Activated T-cell treated with anti-CD3 and anti-CD28 coated beads, Interleukin-2, amount 50 U/mL, for 4 hours (primary cell): Measurements from ENCODE around the gene CDC34. TPM values are rescaled to one million over a fixed set of nuclear protein-coding genes. Genes with fewer than 3 reads are reported as not detected.

ENCODE experiments used
- ATAC-seq, 2 donors: fragments of 200-7000 bp; cut with Tn5 transposase; one replicate each; pipeline ENCODE4 v1.10.0; 2021
- DNase-seq: peaks from one replicate; pipeline ENCODE4 v3.0.0-alpha.2; 2020
- H3K27me3 Mint-ChIP-seq: one replicate; pipeline ENCODE4 v1.8.0; 2021; ENCODE audit warnings: low read depth, mixed read lengths
- H3K36me3 Mint-ChIP-seq: one replicate; pipeline ENCODE4 v1.8.0; 2022; ENCODE audit warnings: mixed read lengths; ENCODE audit not compliant: insufficient read depth
- H3K4me1 Mint-ChIP-seq: one replicate; pipeline ENCODE4 v1.8.0; 2021; ENCODE audit warnings: low read depth, mixed read lengths
- H3K4me3 Mint-ChIP-seq: one replicate; pipeline ENCODE4 v1.8.0; 2021; ENCODE audit warnings: mild to moderate bottlenecking, moderate library complexity, mixed read lengths
- H3K9me3 Mint-ChIP-seq: one replicate; pipeline ENCODE4 v1.8.0; 2021; ENCODE audit warnings: mixed read lengths
- total RNA-seq, 3 donors: library from RNA; stranded (reverse); gene quantifications; one replicate each; pipeline ENCODE4 v1.2.1, GENCODE V29; 2021

Gene CDC34
- total RNA-seq, 3 donors from 2014 or later: 42.1 to 48.7 (median 45.7) TPM

DNA sequence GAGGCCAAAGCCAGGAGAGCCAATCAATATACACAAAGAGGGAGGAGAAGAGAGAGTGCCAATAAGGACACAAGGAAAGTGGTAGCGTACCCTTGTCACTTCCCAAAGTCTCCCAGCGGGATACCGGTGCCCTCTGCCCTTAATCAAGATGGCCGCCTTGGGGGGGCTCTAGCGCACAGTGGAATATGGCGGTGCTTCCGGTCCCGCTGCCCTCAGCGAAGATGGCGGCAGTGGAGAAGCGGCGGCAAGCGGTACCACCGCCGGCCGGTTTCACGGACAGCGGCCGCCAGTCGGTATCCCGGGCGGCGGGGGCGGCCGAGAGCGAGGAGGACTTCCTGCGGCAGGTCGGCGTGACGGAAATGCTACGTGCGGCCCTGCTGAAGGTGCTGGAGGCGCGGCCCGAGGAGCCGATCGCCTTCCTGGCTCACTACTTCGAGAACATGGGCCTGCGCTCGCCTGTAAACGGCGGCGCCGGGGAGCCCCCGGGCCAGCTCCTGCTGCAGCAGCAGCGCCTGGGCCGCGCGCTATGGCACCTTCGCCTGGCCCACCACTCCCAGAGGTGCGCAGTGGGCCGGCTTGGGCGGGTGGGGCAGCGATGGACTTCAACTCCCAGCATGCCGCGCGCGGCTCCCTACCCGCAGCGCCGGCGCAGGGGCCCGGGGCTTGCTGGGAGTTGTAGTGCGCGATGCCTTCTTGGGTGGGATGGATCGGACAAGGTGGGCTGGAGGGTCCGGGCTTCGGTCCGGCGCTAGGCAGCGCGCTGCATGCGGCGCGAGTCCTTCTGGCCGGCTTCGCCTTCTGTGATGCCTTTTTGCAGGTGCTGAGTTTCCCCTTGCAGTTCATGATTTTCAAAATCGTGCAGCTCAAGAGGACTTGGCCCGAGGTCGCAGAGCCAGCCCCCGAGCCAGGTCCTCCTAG lies 24.0 kb upstream of the CDC34 start, which contains the start of gene TPGS1:
TSS of gene TPGS1 (plus strand) at position 212 of the 918 bp plus-strand sequence. CDS start at position 222, 10 bp downstream.
- H3K4me3 Mint-ChIP-seq: peak within 1 kb of the TSS; percentile 86
- DNase-seq (peak; percentile 80), ATAC-seq (peak; percentile 71 to 74)
- peaks cover 43% of the 10 kb centered on the region for H3K4me1 Mint-ChIP-seq
- H3K9me3 Mint-ChIP-seq: no peaks in the 10 kb centered on the region
- no peaks in the 10 kb centered on the region for H3K36me3 Mint-ChIP-seq
- H3K27me3 Mint-ChIP-seq: no peaks in the 10 kb centered on the region

DNA sequence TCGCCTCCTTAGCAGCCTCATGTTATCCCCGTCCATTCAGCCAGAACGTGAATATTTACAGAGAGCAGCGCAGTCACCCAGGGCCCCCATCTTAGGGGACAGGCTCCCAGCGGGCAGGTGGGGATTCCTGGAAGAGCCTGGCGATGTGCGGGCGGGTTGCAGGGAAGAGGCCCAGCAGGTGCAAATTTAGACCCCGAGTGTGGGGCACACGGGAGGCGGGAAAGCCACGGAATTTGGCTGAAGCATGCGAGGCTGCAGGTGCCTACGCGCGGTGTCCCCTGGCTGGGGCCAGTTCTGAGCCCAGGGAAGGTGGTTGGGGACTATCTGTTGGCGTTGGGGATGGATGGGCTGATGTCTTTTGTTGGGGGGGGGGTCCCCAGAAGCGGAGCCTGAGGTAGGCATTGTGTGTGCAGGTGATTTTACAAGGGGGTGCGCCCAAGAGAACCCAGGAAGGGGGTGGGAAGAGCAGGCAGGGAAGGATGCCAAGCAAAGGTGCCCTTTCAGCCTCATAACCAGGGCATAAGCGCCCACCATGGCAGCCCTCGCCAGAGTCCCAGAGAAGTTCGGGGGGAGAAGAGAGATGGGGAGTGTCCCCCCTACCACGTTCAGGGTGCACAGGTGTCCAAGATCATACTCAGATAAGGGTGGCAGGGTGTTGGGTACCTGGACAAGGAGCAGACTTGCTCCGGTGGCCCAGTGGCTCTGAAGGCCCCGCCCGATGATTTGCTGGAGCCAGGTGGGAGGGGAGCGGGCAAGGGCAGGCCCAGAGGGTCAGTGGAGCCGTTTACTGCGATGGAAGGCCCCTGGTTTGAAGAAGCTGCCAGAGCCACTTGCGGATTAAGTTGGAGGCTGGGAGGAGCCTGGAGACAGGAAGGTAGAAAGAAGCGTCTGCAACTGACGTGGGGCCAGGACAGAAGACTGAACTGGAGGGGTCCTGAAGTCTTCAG lies 23.1 kb upstream of the CDC34 start:
- no peaks in the 10 kb centered on the region for H3K36me3 Mint-ChIP-seq
- DNase-seq (no peak), ATAC-seq (no peak)
- H3K9me3 Mint-ChIP-seq: no peaks in the 10 kb centered on the region
- peak overlapping the region; percentile 86 for H3K4me3 Mint-ChIP-seq
- peaks cover 43% of the 10 kb centered on the region for H3K4me1 Mint-ChIP-seq
- no peaks in the 10 kb centered on the region for H3K27me3 Mint-ChIP-seq

DNA sequence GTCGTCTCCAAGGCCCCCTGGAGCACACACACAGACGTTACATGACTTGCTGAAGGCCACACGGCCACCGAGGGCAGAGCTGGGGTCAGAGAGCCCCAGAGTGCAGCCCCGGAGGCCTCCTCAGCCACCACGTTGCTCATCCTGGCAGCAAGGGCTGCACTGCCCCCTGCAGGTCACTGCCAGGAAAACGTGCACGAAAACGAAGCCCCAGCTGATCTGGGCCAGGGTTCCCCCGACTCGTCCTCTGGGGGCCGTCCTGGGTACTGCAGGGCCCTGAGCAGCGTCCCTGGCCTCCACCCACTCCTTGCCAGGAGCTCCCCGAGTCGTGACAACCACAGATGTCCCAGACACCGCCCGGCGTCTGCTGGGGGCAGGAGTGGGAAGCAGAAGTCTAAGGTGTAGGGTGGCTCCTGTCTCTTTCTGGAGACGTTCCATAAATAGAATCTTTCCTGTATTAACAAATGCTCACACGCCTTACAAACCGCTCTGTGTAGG lies 20.9 kb upstream of the CDC34 start:
- Mint-ChIP-seq H3K4me3 (peak overlapping the region; percentile 81), H3K36me3 (peaks cover 4% of the 10 kb centered on the region), H3K9me3 (no peaks in the 10 kb centered on the region), H3K4me1 (peaks cover 44% of the 10 kb centered on the region), H3K27me3 (no peaks in the 10 kb centered on the region)
- peak; percentile 33 to 39 for ATAC-seq
- DNase-seq: peak; percentile 91

DNA sequence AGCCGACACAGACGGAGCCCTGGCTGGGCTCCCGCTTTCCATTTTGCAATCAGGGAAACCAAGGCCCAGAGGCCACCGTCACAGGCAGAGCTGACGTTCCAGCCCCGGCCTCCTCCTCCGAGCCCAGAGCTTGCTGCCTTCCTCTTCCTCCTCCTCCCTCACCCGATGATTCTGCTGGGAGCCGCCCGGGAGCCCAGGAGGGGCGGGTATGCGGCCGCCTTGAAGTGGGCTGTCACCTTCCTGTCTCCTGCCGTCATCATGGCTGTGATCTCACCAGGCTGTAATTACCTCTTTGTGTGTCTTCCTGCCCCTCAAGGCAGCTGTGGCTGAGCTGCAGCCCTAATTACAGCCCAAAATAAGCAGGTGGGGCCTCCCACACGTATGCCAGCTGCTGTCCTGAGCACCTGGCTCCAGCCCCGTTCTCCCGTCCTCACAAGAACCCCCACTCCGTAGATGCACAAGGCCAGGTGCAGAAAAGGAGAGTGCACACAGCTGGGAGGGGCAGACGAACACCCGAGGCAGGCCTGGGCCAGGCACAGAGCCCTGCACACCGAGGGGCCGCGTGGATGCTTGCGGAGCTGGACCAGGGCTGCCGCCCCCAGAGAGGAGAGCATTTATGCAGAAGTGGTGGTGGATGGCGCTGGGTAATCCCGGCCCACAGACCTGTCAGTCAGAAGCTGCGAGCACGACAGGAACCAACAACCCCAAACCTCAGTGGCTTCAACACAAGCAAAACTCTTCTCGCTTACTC lies 20.3 kb upstream of the CDC34 start:
- Mint-ChIP-seq H3K27me3 (no peaks in the 10 kb centered on the region), H3K36me3 (peaks cover 4% of the 10 kb centered on the region), H3K9me3 (no peaks in the 10 kb centered on the region), H3K4me1 (peaks cover 41% of the 10 kb centered on the region), H3K4me3 (peak overlapping the region; percentile 81)
- DNase-seq (peak; percentile 77), ATAC-seq (peak; percentile 34 to 38)

DNA sequence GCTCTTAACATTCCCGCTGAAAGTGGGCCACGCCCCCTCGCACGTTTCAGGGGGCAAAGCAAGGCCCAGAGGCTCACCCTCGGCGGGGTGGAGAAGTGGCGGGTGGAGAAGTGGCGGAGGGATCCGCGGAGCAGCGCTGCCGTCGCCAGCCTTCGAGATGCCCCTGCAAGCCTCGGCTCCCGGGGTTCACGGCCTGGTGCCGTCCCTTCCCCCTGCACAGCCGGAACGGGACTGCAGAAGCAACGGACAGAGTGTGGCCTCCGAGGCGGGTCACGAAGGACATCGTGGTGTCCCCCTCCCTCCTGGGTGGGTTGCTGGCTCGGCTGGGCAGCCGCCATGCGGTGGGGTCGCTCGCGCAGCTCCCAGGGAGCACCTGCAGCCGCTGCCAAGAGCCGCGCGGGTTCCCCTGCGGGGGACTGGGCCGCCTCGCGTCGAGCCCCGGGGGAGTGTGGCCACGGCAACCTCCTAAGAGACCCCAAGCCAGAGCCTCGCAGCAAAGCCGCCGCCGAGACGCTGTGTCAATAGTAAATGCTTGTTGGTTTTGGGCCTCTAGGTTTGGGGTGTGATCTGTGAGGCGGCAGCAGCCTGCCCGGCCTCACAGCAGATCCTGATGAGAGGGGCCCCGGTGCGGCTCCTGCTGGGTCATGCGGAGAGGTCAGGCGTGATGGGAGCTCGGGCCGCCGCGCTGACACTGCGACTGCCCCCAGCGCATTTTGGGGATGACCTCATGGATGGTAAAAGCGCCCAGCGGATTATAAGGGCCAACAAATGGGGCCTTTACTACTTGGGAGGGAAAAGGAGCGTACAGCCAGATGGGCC lies 18.8 kb upstream of the CDC34 start:
- DNase-seq: no peak
- Mint-ChIP-seq H3K27me3 (no peaks in the 10 kb centered on the region), H3K9me3 (no peaks in the 10 kb centered on the region), H3K36me3 (peaks cover 4% of the 10 kb centered on the region), H3K4me1 (peaks cover 42% of the 10 kb centered on the region), H3K4me3 (no peak overlapping the region)
- ATAC-seq: no peak

DNA sequence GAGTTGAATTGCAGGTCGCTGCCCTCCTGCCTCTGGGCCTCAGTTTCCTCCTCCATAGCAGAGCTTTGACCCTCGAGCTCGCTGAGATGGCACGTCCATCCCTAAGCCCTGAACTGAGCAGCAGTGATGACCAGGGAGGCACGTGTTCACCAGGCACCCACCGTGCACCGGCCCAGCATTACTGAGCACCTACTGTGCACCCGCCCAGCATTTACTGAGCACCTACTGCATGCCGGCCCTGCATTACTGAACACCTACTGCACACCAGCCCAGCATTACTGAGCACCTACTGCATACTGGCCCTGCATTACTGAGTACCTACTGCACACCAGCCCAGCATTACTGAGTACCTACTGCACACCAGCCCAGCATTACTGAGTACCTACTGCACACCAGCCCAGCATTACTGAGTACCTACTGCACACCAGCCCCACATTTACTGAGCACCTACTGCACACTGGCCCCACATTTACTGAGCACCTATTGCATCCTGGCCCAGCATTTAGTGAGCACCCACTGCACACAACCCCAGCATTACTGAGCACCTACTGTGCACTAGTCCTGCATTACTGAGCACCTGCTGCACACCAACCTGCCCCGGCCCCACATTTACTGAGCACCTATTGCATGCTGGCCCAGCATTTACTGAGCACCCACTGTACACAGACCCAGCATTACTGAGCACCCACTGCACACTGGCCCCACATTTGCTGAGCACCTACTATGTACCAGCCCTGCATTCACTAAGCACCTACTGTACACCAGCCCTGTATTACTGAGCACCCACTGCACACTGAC lies 18.0 kb upstream of the CDC34 start:
- Mint-ChIP-seq H3K9me3 (no peaks in the 10 kb centered on the region), H3K4me1 (peaks cover 35% of the 10 kb centered on the region), H3K4me3 (no peak overlapping the region), H3K36me3 (peaks cover 4% of the 10 kb centered on the region), H3K27me3 (no peaks in the 10 kb centered on the region)
- no peak for DNase-seq
- no peak for ATAC-seq

DNA sequence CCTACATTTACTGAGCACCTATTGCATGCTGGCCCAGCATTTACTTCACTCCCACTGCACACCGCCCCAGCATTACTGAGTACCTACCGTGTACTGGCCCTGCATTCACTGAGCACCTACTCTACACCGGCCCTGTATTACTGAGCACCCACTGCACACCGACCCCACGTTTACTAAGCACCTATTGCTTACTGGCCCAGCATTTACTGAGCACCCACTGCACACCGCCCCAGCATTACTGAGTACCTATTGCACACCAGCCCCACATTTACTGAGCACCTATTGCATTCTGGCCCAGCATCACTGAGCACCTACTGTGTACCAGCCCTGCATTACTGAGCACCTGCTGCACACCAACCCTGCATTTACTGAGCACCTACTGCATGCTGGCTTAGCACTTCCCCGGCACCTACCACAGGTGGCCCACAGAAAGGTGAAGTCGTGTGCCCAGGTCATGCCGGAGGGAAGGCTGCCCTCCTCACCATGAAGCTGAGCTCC lies 17.3 kb upstream of the CDC34 start:
- DNase-seq (no peak), ATAC-seq (no peak)
- Mint-ChIP-seq H3K9me3 (no peaks in the 10 kb centered on the region), H3K4me3 (no peak overlapping the region), H3K36me3 (peaks cover 4% of the 10 kb centered on the region), H3K27me3 (no peaks in the 10 kb centered on the region), H3K4me1 (peaks cover 30% of the 10 kb centered on the region)

DNA sequence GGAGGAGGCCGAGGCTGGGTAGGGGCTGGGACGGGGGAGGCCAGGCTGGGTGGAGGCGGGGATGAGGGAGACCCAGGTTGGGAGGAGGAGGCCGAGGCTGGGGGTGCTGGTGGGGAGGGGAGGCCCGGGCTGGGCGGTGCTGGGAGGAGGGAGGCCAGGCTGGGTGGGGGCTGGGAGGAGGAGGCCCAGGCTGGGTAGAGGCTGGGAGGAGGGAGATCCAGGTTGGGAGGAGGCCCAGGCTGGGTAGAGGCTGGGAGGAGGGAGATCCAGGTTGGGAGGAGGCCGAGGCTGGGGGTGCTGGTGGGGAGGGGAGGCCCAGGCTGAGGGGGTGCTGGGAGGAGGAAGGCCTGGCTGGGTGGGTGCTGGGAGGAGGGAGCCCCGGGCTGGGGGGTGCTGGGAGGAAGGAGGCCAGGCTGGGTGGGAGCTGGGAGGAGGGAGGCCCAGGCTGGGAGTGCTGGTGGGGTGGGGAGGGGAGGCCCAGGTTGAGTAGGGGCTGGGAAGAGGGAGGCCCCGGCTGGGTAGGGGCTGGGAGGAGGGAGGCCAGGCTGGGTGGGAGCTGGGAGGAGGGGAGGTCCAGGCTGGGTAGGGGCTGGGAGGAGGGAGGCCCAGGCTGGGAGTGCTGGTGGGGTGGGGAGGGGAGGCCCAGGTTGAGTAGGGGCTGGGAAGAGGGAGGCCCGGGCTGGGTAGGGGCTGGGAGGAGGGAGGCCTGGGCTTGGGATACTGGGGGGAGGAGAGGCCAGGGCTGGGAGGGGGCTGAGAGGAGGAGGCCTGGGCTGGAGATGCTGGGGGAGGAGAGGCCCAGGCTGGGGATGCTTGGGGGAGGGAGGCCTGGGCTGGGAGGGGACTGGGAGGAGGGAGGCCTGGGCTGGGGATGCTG lies 13.6 kb upstream of the CDC34 start:
- H3K4me1 Mint-ChIP-seq: peaks cover 13% of the 10 kb centered on the region
- DNase-seq (no peak), ATAC-seq (peak; percentile 7 to 13)
- peaks cover 4% of the 10 kb centered on the region for H3K36me3 Mint-ChIP-seq
- H3K4me3 Mint-ChIP-seq: no peak overlapping the region
- H3K27me3 Mint-ChIP-seq: no peaks in the 10 kb centered on the region
- H3K9me3 Mint-ChIP-seq: no peaks in the 10 kb centered on the region

DNA sequence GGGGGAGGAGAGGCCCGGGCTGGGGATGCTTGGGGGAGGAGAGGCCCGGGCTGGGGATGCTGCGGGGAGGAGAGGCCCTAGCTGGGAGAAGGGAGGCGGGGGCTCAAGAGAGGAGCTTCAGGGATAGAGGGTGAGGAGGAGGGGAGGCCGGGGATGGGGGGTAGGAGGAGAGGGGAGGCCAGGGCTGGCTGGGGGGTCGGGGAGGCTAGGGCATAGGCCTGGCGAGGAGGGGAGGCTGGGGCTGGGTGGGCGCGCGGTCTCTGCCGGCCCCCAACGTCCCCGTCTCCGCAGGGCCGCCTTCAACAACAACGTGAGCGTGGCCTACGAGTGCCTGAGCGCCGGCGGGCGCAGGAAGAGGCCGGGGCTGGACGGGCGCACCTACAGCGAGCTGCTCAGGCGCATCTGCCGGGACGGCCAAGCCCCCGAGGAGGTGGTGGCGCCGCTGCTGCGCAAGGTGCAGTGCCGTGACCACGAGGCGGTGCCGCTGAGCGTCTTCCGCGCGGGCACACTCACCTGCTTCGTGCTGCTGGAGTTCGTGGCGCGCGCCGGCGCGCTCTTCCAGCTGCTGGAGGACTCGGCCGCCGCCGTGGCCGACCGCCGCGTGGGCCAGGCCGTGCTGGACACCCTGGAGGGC lies 12.8 kb upstream of the CDC34 start:
- ATAC-seq: peak; percentile 89 to 93
- H3K9me3 Mint-ChIP-seq: no peaks in the 10 kb centered on the region

DNA sequence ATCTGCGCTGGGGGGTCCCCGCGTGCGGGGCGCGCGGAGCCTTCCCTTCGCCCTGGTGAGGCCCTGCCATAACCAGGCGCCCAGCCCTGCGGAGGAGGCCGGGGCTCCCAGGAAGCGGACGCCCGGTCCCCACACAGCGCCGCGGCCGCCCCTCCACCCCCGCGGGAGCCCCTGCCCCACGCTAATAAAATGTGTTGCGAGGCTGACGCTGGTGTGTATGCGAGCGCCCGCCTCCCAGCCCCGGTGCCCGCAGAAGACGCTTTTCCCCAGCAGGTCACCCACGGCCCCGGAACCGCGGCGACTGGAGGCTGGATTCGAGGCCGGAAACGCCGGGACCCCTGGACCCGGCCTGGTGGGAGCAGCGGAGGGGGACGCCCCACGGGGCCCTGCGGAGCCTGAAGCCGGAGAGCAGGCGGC lies 12.1 kb upstream of the CDC34 start:
- H3K36me3 Mint-ChIP-seq: no peaks in the 10 kb centered on the region
- no peaks in the 10 kb centered on the region for H3K9me3 Mint-ChIP-seq
- ATAC-seq (no peak), DNase-seq (no peak)
- H3K4me1 Mint-ChIP-seq: peaks cover 9% of the 10 kb centered on the region
- no peak overlapping the region for H3K4me3 Mint-ChIP-seq
- no peaks in the 10 kb centered on the region for H3K27me3 Mint-ChIP-seq

More for the DNA sequence above, 12.8 kb upstream of the CDC34 start:
- Mint-ChIP-seq H3K4me1 (peaks cover 13% of the 10 kb centered on the region), H3K4me3 (no peak overlapping the region), H3K36me3 (peaks cover 4% of the 10 kb centered on the region), H3K27me3 (no peaks in the 10 kb centered on the region)
- DNase-seq: peak; percentile 68

DNA sequence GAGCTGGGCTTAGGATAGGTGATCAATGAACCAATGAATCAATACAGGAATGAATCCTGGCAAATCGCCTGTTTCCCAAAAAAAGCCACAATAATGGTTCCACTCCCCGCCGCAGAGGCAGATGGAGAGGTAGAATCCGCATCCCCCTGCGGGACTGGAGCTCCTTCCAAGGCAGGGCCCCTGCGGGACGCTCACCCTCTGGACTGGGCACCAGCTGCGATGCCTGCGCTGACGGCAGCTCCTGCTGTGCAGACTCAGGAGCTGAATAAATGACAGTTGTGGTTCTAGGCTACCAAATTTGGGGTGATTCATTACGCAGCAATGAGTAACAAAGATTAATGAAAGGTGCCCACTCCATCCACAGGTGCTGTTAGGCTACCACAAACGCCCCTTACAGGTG lies 8.8 kb upstream of the CDC34 start:
- no peak for ATAC-seq
- no peak for DNase-seq
- Mint-ChIP-seq H3K4me3 (no peak overlapping the region), H3K9me3 (no peaks in the 10 kb centered on the region), H3K4me1 (peaks cover 6% of the 10 kb centered on the region), H3K36me3 (no peaks in the 10 kb centered on the region), H3K27me3 (peaks cover 3% of the 10 kb centered on the region)
